NB4 (cell line): Measurements from ENCODE around the gene UST.

Source experiments
- DNase-seq: peaks from one replicate; pipeline ENCODE4 v3.0.0; 2010; ENCODE audit warnings: low read depth
- H3K4me3 ChIP-seq: one replicate; pipeline ENCODE4 v1.5.1; 2011; ENCODE audit warnings: mild to moderate bottlenecking, low read depth, low read length, moderate library complexity
- CTCF ChIP-seq: IDR thresholded peaks from one replicate; pipeline ENCODE4 v1.5.1; 2012; ENCODE audit warnings: low read depth, low read length
- MAX ChIP-seq: IDR thresholded peaks from 2 replicates; pipeline ENCODE4 v1.6.1; 2011; ENCODE audit warnings: low read depth, low read length
- MYC ChIP-seq: IDR thresholded peaks from 2 replicates; pipeline ENCODE4 v1.6.1; 2011; ENCODE audit warnings: low read depth, low read length
- POLR2A ChIP-seq: IDR thresholded peaks from 2 replicates; pipeline ENCODE4 v1.6.1; 2011; ENCODE audit warnings: mild to moderate bottlenecking; ENCODE audit not compliant: insufficient read length; ENCODE audit errors: extremely low read depth

UST gene

GRCh38 chr6:148724428-148724827 is 22.4 kb upstream of the UST start:
- TF ChIP-seq POLR2A, result no peak
- no peak for TF ChIP-seq MAX
- TF ChIP-seq MYC, result no peak
- TF ChIP-seq CTCF, result no peak
- no peak overlapping the region for H3K4me3 ChIP-seq
- DNase-seq, result no peak

GRCh38 chr6:148727104-148727503 is 19.7 kb upstream of the UST start:
- no peak for DNase-seq
- no peak overlapping the region for H3K4me3 ChIP-seq
- TF ChIP-seq MAX (no peak), CTCF (no peak), POLR2A (no peak), MYC (no peak)

GRCh38 chr6:148735989-148736388 is 10.8 kb upstream of the UST start:
- peak; percentile 40 for DNase-seq
- TF ChIP-seq CTCF (no peak), MYC (no peak), MAX (no peak), POLR2A (no peak)

GRCh38 chr6:148736774-148737412 is 9.9 kb upstream of the UST start:
- TF ChIP-seq POLR2A (no peak), CTCF (no peak), MAX (no peak)
- no peak overlapping the region for H3K4me3 ChIP-seq
- peak; percentile 37 for DNase-seq

More at GRCh38 chr6:148735989-148736388, 10.8 kb upstream of the UST start:
- H3K4me3 ChIP-seq, result no peak overlapping the region

- no peak for DNase-seq
- H3K4me3 ChIP-seq, result no peak overlapping the region
- TF ChIP-seq MYC (no peak), MAX (no peak), POLR2A (no peak), CTCF (no peak)
These were observed 9.0 kb upstream of the UST start for GRCh38 chr6:148737806-148738205.
